HG03159 (cell line): ENCODE data around the gene EPAS1.

ENCODE experiments used
- ATAC-seq: cut with Tn5 transposase; IDR thresholded peaks from one replicate; pipeline ENCODE4 v1.9.1; 2021; ENCODE audit warnings: mild to moderate bottlenecking, moderate library complexity; ENCODE audit not compliant: unreplicated experiment

The EPAS1 gene

DNA sequence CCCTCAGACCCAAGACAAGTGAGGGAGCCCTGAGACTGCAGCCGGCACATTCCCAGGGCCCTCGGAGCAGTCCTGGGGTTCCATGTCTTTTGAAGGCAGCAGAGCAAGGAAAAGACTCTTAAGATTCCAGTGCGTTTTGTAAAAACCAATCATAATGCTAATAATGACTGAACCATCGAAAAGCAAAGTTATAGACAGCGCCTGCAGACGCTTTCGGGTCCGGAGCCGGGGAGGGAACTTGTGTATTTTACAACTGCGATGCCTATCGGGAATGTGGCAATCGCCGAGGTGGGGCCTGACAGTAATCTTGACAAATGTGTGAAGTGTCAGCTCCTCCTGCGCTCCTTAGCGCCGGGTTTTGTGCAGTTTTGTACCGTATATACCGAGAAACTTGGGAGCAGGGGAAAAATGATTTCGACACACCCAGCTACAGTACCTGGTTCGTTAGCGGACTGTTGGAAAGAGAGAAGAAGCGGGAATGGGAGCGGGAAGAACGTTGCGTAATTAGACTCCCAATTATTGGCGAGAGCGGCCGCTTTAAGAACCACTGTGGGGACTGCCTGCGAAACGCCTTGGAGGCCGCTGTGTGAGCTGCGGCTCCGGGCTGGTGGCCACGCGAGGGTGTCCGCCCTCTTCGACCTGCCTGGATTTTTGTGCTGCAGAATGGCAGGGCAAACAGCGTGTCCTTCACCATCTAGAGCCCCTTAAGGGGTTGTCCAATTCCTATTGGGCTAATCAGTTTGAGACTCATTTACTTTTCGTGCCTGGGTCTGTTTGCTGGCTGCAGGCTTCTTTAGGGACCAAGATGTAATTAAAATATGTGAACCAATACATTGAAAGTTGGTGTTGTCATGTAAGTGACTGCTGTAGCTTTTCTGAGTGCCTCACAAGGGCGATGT lies 2.4 kb downstream of the EPAS1 start:
- ATAC-seq: no peak

DNA sequence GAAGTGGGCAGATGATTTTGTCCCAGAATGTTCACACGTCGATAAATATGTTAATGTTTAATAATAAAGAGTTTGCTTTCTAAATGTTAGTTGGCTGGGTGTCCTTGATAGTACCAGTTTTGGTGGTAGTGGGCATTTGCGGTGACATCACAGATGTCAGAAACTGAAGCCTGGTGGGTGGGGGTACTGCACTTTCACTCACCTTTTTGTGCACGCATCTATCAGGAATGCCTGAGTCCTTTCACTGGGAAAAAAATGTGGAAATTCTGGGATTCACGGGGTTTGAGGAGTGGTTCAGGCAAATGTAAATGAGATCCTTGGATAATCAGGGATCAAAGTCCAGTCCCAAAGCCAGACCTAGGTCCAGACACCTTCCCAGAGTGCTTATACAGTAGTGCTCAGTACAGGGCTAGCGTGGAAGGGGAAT lies 3.2 kb downstream of the EPAS1 start:
- ATAC-seq: no peak

DNA sequence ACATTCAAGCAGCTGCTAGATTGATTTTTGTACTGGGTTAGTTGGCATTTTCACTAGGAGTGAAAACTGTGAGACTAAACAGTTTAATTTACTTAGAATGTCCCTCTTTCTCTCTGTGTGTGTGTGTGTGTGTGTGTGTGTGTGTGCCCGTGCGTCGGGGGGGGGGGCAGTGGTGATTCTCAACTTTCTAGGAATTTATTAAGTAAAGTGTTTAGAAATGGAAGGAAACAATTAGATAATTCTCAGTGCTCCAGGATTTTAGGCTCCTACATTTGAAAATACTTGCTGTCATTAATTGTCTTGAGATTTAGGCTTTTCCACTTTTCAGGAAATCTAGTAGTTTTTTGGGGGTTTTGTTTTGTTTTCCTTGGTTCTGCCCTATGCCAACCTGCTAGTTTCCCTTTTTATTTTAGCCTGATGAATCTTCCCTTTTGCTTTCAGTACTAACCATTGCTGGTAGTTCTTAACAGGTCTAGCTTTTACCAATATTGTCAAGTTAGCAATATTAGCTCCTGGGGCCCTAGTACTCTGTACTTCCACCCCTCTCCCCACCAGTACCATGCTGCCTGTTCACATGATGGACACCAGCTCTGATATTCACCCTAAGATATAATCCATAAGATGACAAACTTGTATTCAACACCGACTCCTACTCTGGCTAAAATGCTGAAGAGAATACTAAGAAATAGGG lies 4.9 kb downstream of the EPAS1 start:
- ATAC-seq: no peak

- no peak for ATAC-seq
Observed at GRCh38 chr2:46303233-46303632, 6.0 kb downstream of the EPAS1 start.

DNA sequence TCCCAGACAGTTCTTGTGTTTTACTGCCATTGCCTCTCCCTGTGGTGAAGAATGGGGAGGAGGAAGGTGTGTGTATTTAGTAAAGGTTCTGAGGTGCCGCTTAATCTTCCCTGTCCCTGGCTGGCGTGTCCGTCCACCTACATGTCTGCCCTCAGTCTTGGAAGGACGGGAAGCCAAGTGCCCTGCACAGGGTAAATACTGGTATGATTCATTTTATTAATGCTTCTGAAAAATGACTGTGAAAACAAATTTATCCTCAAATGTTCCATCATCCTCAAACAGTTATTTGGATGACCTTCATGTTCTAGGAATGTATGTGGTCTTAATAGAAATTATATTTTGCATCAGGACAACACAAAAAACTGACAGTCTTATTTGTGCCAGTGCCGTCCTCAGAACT lies 6.6 kb downstream of the EPAS1 start:
- ATAC-seq: no peak

DNA sequence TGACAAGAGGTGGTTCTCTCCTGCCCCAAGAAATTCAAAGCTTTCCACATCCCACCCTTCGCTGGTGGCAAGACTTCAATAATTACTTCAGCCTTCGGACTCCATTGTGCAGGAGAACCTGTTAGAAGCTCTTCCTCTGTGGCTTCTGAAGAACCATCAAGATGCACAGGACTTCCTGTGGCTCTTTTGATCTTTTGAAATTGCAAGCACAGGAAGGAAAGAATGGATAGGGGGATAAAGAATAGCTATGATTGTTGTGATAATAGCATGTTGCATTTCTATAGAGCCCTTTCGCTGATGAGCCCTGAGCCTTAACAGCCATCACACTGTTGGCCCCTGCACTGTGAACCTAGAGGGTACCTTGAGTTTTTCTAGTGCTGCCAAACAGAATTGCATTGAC lies 7.4 kb downstream of the EPAS1 start:
- no peak for ATAC-seq

GRCh38 chr2:46305187-46305586 lies 8.0 kb downstream of the EPAS1 start:
- ATAC-seq: no peak

- no peak for ATAC-seq
Observed at GRCh38 chr2:46305767-46306166, 8.6 kb downstream of the EPAS1 start.

DNA sequence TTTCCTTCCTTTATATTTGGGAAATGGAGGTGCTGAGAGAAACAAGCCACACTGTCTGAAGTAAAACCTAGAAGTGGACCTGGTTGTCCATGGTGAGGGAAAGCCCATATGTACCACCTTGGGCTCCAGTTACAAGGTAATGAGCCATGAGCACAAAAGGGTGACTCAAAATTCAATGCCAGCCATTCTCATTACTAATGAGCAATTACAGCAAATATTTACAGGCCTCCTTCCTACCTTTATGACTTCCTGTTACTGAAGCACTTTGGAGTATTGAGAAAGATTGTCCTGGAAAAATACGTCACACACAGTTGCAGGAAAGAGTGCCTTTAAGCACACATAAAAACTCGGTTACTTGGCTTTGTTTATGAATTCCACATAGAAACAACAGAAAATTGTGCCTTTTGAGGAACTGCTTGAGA lies 9.1 kb downstream of the EPAS1 start:
- no peak for ATAC-seq

- no peak for ATAC-seq
Observed at GRCh38 chr2:46306988-46307655, 9.9 kb downstream of the EPAS1 start.

DNA sequence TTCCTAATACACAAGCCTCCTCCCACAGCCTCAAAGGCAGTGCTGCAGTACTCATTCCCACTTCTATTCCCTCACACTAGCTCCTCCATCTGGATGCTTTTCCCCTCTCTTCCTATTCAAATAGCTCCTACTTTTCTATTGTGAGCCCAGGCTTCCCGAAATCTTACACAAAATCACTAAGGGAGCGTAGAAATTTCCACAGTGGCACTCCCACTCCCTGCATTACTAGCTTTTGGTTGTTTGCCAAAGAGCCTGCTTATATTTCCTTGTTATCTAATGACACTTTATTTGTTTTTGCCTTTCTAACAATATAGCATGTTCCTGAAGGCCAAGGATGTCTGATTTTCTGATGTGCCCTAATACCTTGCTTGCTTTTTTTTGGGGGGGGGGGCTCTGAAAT lies 10.9 kb downstream of the EPAS1 start:
- ATAC-seq: no peak

DNA sequence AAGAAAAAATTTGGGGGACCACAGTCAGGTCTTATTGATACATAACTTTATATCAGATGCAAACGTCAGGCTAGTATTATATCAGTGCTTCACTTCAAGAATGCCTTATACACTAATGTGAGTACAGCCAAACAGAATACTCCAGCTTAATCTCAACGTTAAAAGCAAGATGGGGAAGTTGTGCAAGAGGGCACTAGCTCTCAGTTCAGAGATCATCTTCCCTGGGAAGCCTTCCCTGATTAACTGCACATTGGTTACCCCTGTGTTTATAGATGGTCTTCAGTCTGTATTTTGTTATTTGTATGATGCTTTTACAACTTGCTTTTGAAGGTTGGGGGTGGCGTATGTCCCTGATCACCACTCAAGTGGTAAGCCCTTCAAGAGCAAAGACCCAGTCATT lies 11.4 kb downstream of the EPAS1 start:
- no peak for ATAC-seq

DNA sequence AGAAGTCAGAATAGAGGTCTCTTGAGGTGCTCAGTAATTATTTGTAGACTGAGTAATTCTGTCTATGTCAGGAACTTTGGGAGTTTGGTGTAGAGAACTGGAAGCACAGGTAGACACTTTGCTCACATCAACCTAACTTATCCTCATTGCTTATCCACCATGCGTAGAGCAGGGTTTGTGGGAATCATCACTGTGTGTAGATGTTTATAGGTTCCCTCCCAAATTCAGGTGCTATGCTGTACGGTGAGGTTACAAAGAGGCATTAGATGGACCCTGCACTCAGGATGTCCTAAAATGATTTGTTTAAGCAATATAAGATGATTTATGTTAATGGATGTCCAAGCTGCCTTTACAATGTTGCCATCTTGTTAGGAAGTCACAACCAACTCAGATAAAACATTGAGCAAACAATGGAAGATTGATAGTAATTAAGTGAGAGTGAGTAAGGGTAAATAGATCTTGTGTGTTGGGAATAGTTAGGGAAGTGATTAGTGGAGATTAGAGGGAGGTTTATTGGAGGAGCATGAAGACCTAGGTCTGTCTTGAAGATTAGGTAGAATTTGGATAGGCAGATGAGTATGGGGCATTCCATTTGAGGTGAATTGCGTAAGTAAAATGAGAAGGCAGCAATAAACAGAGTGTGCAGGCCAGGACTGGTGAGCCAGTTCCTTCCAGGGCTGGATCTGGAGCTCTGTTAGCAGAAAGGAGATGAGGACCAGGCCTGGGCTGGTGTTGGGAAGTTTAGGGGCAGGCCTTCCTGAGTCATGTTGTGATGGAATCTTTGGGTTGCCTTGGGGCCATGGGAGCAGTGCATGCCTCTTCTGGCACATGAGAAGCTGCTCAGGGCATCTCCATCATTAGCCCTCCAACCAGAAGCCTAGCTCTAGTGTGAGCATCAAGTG lies 12.1 kb downstream of the EPAS1 start:
- ATAC-seq: no peak

DNA sequence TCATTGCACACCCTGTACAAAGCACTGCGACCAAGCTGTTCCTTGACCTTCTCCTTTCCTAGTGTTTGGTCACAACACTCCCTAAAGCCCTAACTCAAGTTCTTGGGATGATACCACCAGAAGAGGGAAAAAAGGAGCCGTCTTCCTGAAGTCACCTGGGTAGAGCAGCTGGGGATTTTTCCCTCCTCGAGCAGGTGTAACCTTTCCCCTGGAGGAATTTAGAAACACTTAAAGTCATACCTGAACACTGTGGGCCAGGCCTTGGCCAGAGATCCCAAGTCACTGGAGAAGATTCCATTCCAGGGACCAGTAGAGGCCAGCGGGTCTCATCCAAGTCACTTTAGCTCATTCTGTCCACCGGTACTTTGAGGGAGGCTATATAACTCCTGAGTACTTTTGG lies 13.2 kb downstream of the EPAS1 start:
- ATAC-seq: no peak

DNA sequence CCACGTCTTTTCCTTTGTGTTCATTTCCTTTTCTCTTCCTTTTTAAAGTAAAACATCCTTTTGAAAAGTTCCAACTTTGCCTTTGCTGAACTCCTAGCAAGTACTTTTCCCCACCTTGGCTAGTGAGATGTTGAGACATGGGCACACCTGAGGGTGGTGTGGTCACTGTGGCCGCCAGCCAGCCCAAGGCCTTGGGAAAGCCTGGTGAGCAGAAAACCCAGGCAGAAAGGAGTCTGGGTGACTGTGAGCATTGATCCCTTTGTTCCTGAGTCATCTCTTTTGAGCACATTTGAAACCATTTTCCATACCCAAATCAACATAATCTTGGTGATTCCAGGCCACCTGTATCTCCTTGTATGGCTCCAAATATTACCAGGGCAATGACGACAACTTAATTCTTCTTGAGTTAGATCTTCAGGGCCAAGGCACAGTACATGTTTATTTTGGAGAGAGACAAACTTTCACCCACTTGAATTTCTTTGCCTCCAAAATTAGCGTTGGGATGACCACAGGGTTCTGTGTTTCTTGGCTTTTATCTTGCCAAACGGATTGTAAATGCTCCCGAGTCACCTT lies 14.5 kb downstream of the EPAS1 start:
- ATAC-seq: no peak

DNA sequence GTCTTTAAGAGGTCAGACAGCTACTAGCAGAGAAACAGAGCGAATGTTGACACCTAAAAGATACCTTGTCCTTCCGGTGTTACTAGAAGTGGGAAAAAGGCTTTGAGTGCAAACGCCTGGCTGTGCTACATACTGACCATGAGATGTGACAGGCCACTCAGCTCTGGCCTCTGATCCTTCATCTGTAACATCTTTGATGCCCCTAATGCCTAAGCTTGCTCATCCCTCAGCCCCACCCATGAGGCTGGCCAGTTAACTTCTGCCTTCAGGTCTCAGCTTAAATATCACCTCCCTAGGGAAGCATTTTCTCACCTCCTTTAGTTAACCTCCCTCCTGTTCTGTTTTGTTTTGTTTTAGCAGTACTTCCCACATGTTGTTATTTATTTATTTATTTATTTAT lies 15.9 kb downstream of the EPAS1 start:
- no peak for ATAC-seq

DNA sequence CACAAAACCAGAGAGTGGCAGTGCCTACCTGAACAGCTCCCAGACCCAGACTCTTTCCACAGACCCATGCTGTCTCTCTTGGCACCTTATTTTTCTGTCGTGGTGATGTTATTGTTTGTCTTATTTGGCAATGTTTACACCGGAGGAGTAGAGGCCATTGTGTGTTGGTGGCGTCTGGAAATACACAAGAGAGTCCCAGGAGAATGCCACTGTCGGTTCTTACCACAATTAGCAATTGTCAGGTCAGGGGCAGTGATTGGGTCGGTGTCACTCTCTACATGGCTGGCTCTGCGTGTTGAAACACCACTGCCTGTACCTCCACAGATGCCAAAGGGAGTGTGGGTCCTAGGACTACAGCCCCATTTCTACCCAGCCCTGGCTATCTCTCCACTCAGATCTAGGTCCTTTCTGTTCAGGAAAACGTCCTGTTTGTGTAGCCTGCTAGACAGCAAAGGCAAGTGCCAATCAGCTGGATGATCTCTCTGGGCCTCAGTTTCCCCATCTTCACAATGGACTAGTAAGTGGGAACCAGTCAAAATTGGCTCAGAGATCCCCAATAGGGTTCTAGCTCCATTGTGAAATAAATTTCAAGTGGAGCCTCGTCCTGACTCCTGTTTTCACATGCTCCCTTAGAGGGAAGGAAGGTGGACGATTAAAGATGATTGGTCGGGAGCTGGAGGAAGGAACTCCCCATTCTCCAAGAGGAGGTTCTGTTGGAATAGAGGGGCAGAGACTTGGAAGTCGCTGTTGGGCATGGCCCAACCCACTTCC lies 17.0 kb downstream of the EPAS1 start:
- no peak for ATAC-seq

DNA sequence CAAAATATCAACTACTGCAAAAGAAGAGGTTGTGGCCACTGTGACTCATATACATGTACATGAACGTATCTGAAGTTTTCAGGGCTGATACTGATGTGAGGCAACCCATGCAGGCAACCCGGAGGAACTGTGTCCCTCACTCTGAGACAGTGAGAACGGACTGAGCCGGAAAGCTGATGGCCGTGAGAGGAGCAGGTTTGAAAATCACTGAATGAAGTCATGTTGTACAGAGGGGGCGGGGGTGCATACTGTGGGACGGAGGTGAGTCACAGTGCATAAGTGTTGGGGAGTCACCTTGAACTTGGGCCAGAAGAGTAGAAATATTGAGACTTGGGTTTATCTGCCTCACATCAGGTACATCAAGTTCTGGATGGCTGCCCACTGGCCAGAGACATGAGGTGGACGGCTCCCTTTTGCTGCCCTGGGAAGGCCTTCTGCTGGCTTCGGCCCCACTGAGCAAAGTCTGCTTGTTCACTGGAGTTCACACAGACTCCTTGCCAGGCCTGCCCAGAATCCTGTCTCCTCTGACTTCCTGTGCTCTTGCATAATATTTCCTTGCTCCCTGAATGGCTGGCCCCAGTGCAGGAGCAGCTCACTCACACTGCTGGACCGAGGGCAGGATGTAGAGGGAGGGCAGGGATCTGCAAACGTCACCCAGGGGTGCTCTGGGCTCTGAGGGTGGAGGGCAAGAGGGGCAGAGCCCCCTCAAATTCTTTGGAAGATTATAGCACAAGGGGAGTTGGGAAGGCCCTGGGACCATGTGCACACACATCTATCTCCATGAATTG lies 18.1 kb downstream of the EPAS1 start:
- no peak for ATAC-seq

- ATAC-seq: no peak
Observed at GRCh38 chr2:46317094-46317486, 19.9 kb downstream of the EPAS1 start.
